ENCODE results near the gene VSTM2L.

VSTM2L gene

GRCh38 chr20:37945091-37945547 lies 42.2 kb downstream of the VSTM2L start:
- no peak overlapping the region for H3K9ac ChIP-seq (ENCODE audit: low read length)
- no peaks in the 10 kb centered on the region for H4K20me1 ChIP-seq (ENCODE audit: insufficient read depth, low read length)
- no peaks in the 10 kb centered on the region for H3K79me2 ChIP-seq (ENCODE audit: insufficient read depth, low read length)
- H3F3A ChIP-seq (ENCODE audit: insufficient read depth, low read length): no peaks in the 10 kb centered on the region
- H3K27me3 ChIP-seq (ENCODE audit: insufficient read depth, low read length): peaks cover 4% of the 10 kb centered on the region; the same call in 1 of the 2 replicates
- no peak overlapping the region for H3K4me3 ChIP-seq (ENCODE audit: low read depth, low read length, poor library complexity, severe bottlenecking)
- H3K36me3 ChIP-seq (ENCODE audit: insufficient read depth, low read length): no peaks in the 10 kb centered on the region; the same call in 1 of the 2 replicates
- TF ChIP-seq, protein P1, sequence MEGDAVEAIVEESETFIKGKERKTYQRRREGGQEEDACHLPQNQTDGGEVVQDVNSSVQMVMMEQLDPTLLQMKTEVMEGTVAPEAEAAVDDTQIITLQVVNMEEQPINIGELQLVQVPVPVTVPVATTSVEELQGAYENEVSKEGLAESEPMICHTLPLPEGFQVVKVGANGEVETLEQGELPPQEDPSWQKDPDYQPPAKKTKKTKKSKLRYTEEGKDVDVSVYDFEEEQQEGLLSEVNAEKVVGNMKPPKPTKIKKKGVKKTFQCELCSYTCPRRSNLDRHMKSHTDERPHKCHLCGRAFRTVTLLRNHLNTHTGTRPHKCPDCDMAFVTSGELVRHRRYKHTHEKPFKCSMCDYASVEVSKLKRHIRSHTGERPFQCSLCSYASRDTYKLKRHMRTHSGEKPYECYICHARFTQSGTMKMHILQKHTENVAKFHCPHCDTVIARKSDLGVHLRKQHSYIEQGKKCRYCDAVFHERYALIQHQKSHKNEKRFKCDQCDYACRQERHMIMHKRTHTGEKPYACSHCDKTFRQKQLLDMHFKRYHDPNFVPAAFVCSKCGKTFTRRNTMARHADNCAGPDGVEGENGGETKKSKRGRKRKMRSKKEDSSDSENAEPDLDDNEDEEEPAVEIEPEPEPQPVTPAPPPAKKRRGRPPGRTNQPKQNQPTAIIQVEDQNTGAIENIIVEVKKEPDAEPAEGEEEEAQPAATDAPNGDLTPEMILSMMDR (IDR thresholded peaks at IDR 0.05; ENCODE audit: low read length): no peak
- no peak for TF ChIP-seq EZH2 (IDR thresholded peaks at IDR 0.05; ENCODE audit: borderline replicate concordance, low read length)
- peaks cover 5% of the 10 kb centered on the region; the same call in 1 of the 2 replicates for H3K9me3 ChIP-seq (ENCODE audit: low read length)
- H3K27ac ChIP-seq (ENCODE audit: low read depth, low read length, poor library complexity, severe bottlenecking): no peak overlapping the region
- H3K4me2 ChIP-seq (ENCODE audit: low read length): no peak overlapping the region
- peaks cover 7% of the 10 kb centered on the region for H3K4me1 ChIP-seq (ENCODE audit: insufficient read depth, low read length, severe bottlenecking)
- H3K9me2 ChIP-seq (ENCODE audit: low read depth, low read length): no peaks in the 10 kb centered on the region
- no peak overlapping the region for H2AFZ ChIP-seq (ENCODE audit: low read length)

DNA sequence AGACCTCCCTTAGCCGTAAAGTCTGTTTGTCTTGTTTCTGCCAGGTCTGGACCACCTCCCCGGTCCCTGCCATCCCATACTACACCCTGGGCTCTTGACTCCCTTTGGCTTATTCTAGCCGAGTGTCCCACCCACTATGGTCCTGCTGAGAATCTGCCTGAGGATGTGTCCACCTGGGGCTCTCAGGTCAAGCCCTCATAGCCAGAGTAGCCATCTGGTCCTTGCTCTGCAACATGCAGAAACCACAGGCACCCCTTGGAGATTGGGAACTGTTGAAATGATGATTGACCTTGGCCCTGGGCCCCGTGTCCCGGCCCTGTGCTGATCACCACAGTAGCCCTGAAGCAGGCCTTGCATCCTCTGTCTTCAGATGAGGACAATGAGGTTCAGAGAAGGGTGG lies 44.0 kb downstream of the VSTM2L start:
- Histone ChIP-seq H3K4me3 (ENCODE audit: low read depth, low read length, poor library complexity, severe bottlenecking) (no peak overlapping the region), H3K9me3 (ENCODE audit: low read length) (peaks cover 5% of the 10 kb centered on the region; the same call in 1 of the 2 replicates), H3K4me2 (ENCODE audit: low read length) (no peak overlapping the region), H3K9me2 (ENCODE audit: low read depth, low read length) (no peaks in the 10 kb centered on the region), H3K79me2 (ENCODE audit: insufficient read depth, low read length) (no peaks in the 10 kb centered on the region), H2AFZ (ENCODE audit: low read length) (no peak overlapping the region), H3F3A (ENCODE audit: insufficient read depth, low read length) (no peaks in the 10 kb centered on the region), H3K4me1 (ENCODE audit: insufficient read depth, low read length, severe bottlenecking) (peaks cover 7% of the 10 kb centered on the region), H3K27me3 (ENCODE audit: insufficient read depth, low read length) (peaks cover 4% of the 10 kb centered on the region; the same call in 1 of the 2 replicates), H3K36me3 (ENCODE audit: insufficient read depth, low read length) (no peaks in the 10 kb centered on the region; the same call in 1 of the 2 replicates), H3K27ac (ENCODE audit: low read depth, low read length, poor library complexity, severe bottlenecking) (no peak overlapping the region), H4K20me1 (ENCODE audit: insufficient read depth, low read length) (no peaks in the 10 kb centered on the region), H3K9ac (ENCODE audit: low read length) (no peak overlapping the region)
- TF ChIP-seq EZH2 (IDR thresholded peaks at IDR 0.05; ENCODE audit: borderline replicate concordance, low read length): no peak
- TF ChIP-seq, protein P1 (IDR thresholded peaks at IDR 0.05; ENCODE audit: low read length): no peak

GRCh38 chr20:37947943-37948342 lies 45.0 kb downstream of the VSTM2L start:
- Histone ChIP-seq H2AFZ (ENCODE audit: low read length) (no peak overlapping the region), H3K36me3 (ENCODE audit: insufficient read depth, low read length) (no peaks in the 10 kb centered on the region; the same call in 1 of the 2 replicates), H3K4me3 (ENCODE audit: low read depth, low read length, poor library complexity, severe bottlenecking) (no peak overlapping the region), H3K4me2 (ENCODE audit: low read length) (no peak overlapping the region), H4K20me1 (ENCODE audit: insufficient read depth, low read length) (no peaks in the 10 kb centered on the region), H3K9me2 (ENCODE audit: low read depth, low read length) (no peaks in the 10 kb centered on the region), H3K9me3 (ENCODE audit: low read length) (peaks cover 5% of the 10 kb centered on the region; the same call in 1 of the 2 replicates), H3K9ac (ENCODE audit: low read length) (no peak overlapping the region), H3K79me2 (ENCODE audit: insufficient read depth, low read length) (no peaks in the 10 kb centered on the region), H3F3A (ENCODE audit: insufficient read depth, low read length) (no peaks in the 10 kb centered on the region), H3K27ac (ENCODE audit: low read depth, low read length, poor library complexity, severe bottlenecking) (no peak overlapping the region), H3K4me1 (ENCODE audit: insufficient read depth, low read length, severe bottlenecking) (peaks cover 6% of the 10 kb centered on the region), H3K27me3 (ENCODE audit: insufficient read depth, low read length) (peaks cover 4% of the 10 kb centered on the region; the same call in 1 of the 2 replicates)
- no peak for TF ChIP-seq EZH2 (IDR thresholded peaks at IDR 0.05; ENCODE audit: borderline replicate concordance, low read length)
- TF ChIP-seq, protein P1 (IDR thresholded peaks at IDR 0.05; ENCODE audit: low read length): no peak

Measured in OCI-LY1 (cell line).